Measurements from ENCODE around the gene EFCAB7.

DNA sequence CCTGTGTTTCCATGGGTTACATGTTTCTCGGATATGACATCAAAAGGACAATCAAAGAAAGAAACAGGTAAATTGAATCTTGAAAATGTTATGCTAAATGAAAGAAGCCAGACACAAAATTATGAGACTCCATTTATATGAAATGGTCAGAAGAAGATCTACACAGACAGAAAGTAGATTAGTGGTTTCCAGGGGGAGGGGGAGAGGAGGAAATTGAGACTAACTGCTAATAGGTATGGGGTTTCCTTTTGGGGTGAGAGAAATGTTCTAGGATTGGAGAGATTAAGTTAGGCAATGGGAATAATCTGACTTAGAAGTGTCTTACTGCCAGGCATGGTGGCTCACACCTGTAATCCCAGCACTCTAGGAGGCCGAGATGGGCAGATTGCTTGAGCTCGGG, 22.1 kb upstream of the EFCAB7 start:
- TF ChIP-seq, protein P1, sequence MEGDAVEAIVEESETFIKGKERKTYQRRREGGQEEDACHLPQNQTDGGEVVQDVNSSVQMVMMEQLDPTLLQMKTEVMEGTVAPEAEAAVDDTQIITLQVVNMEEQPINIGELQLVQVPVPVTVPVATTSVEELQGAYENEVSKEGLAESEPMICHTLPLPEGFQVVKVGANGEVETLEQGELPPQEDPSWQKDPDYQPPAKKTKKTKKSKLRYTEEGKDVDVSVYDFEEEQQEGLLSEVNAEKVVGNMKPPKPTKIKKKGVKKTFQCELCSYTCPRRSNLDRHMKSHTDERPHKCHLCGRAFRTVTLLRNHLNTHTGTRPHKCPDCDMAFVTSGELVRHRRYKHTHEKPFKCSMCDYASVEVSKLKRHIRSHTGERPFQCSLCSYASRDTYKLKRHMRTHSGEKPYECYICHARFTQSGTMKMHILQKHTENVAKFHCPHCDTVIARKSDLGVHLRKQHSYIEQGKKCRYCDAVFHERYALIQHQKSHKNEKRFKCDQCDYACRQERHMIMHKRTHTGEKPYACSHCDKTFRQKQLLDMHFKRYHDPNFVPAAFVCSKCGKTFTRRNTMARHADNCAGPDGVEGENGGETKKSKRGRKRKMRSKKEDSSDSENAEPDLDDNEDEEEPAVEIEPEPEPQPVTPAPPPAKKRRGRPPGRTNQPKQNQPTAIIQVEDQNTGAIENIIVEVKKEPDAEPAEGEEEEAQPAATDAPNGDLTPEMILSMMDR (IDR thresholded peaks at IDR 0.05; ENCODE audit: extremely low read depth in 1 of 2, insufficient read depth in 1 of 2, low read depth in 1 of 2, low read length in 2 of 2): no peak
- TF ChIP-seq EZH2 (IDR thresholded peaks at IDR 0.05; ENCODE audit: borderline replicate concordance, low read depth, low read length, severe bottlenecking) (no peak), POLR2A (IDR thresholded peaks at IDR 0.05; ENCODE audit: low read depth, low read length) (no peak), POLR2AphosphoS5 (IDR thresholded peaks at IDR 0.05; ENCODE audit: insufficient read depth, low read depth, low read length) (no peak), FOS (IDR thresholded peaks at IDR 0.05; ENCODE audit: borderline replicate concordance, insufficient read depth, low read length) (no peak), JUN (IDR thresholded peaks at IDR 0.05; ENCODE audit: borderline replicate concordance, insufficient read depth, insufficient read length, low read depth) (no peak)
- TF ChIP-seq, protein P2, sequence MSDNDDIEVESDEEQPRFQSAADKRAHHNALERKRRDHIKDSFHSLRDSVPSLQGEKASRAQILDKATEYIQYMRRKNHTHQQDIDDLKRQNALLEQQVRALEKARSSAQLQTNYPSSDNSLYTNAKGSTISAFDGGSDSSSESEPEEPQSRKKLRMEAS (IDR thresholded peaks at IDR 0.05; ENCODE audit: insufficient read depth, insufficient read length): no peak

Data from endothelial cell of umbilical vein (primary cell).